Measurements from ENCODE around the gene MEIOSIN.

- TF ChIP-seq ZNF274 (IDR thresholded peaks at IDR 0.05; ENCODE audit: low read depth, low read length), result no peak
- TF ChIP-seq SUZ12 (IDR thresholded peaks at IDR 0.05; ENCODE audit: extremely low read depth, insufficient read depth, insufficient read length), result no peak
Observed at GRCh38 chr19:45785781-45786532, 52.7 kb downstream of the MEIOSIN start.
